Right ventricle myocardium superior (tissue), 1 donor: ENCODE results near the gene AK4. TPM values are rescaled to one million over a fixed set of nuclear protein-coding genes. Genes with fewer than 3 reads are reported as not detected.
A peak's percentile ranks its signal among the peaks of the same experiment; 100 is the strongest.

Experiments used
- ATAC-seq: fragments of 200-7000 bp; cut with Tn5 transposase; one replicate; pipeline ENCODE4 v1.9.1; 2020; ENCODE audit warnings: mild to moderate bottlenecking; ENCODE audit not compliant: poor library complexity
- DNase-seq: peaks from one replicate; pipeline ENCODE4 v3.0.0-alpha.2; 2020
- intact Hi-C: fragments of 100-400 bp; cut with DNase I; formaldehyde crosslinking; loops from one replicate; pipeline ENCODE4 v1.11.2; 2022
- total RNA-seq: library from RNA; stranded (reverse); fragmentation: NEBNext Ultra II Directional; extraction: Animal tissue kit (Norgen Biotek cat#: 25700); gene quantifications from one replicate; pipeline ENCODE4 v1.2.1, GENCODE V29; 2021
- donor health status: DM: no; HTN: yes; CAD: no; lungs with severe emphysema.

Gene AK4
- total RNA-seq, 1 donor from 2014 or later, result 147 TPM

DNA sequence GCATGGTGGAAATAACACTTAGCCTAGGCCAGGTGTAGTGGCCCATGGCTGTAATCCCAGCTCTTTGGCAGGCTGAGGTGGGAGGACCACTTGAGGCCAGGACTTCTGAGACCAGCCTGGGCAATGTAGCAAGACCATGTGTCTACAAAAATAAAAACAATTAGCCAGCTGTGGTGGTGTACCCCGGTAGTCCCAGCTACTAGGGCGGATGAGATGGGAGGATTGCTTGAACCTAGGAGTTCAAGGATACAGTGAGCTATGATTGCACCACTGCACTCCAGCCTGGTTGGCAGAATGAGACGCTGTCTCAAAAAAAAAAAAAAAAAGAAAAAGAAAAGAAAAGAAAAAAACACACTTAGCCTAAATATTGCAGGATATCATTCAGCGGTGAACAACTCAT, 20.9 kb downstream of the AK4 start:
- no peak for DNase-seq
- no peak for ATAC-seq
- intact Hi-C loops, result no loop called here

DNA sequence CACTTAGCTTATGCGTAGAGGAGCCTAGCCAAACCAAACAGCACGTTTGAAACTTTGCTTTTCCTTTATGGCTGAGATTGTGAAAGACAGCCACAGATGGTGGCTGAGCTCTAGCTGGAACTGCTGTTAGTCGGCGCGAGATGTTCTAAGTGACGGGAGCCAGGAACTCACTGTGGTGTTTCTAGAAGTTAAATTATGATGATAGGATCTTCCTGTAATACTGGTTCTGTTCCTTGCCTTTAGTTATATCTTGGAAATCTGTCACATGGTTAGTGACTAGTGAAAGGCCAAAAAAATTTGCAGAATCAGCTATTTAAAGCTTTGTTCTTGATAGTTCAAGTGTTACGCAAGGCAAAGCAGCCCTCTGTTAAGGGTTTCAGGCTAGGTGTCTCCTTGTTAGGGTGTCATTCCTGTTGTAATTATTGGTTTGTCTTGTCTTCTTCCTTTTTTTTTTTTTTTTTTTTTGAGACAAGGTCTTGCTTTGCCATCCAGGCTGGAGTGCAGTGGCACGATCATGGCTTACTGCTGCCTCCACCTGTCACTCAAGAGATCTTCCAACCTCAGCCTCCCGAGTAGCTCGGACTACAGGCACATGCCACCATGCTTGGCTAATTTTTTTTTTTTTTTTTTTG, 22.6 kb downstream of the AK4 start:
- intact Hi-C loops, result no loop called here
- DNase-seq, result peak; percentile 58
- ATAC-seq, result peak; percentile 42

DNA sequence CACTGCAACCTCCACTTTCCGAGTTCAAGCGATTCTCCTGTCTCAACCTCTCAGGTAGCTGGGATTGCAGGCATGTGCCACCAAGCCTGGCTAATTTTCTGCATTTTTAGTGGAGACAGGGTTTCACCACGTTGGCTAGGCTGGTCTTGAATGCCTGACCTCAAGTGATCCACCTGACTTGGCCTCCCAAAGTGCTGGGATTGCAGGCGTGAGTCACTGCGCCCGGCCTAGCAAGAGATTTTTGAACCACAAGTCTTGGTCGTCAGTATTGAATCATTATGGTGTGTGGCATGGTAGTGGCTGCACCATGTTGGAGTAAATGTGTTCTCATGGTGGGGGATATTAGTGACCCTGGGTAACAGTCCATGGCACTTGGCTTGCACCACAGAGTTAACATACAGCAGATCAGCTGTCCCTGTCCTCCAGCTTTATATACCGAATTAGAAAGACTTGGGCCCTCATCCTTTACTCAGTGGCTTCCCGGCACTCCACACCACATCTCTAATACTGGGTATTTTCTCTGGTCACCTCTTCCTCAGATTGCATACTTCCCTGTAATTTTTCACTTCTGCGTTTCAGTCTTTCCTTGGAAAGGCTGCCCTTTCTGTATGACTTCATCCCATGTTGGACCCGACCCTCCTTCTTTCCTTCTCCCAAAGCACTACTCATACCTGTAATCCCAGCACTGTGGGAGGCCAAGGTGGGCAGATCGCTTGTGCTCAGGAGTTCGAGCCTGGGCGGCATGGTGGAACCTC, 25.1 kb downstream of the AK4 start:
- DNase-seq (no peak), ATAC-seq (no peak)
- intact Hi-C loops, result no loop called here

DNA sequence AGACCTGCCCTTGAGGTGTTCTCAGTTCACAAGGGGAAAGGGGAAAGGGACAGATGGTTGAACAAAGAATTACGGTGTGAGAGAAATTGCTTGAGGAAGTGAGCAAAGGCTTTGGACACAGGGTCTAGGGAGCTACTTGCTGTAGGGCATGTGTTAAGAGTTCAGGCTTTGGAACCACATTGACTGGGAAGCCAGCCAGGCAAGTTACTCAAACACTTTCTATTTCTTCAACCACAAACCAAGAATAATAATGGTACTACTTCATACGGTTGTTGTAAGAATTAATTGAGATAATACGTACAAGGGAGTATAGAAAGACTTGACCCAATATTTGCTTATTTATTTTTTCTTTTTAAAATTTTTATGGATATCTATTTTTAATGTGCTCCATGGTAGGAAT, 26.6 kb downstream of the AK4 start:
- intact Hi-C loops, result no loop called here
- peak; percentile 64 for DNase-seq

DNA sequence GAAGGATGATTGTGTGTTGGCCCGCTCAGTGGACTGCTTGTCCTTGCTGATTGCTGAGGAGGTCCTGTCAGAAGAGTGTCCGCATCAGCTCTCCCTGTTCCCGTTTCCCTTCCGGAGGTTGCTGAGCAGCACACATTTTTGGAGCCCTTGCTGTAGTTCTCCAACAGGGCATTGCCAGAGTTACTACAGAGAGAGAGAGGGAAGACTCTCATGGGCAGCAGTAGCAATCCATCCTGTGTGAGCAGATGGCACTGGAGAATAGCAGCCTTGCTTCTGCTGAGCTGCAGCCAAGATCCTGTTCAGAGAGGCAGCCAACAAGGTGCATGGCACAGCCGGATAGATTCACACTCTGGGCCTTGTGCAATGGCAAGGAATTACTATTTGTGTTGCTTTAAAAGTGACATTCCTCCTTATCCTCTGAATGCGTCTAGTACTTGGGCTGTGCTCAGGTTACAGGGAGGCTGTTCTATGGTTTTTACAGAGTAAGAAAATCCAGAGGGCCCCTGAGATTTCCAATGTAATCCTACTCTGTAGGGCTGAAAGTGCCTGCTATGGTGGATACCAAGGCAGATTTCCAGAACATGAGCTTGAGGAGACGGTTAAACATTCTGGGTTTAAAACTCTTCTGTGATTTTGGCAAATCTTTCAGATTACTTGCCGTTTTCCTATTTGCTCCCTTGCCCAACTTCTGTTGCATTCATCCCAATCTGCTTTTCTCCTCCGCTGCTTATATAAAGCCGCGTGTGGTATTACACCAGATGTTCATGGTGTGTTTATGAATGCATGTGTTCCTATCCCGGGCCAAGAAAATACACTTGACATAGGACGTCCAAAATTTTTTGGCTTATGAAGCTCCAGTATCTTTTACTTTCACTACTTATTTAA, 27.4 kb downstream of the AK4 start:
- peak; percentile 64 for DNase-seq
- ATAC-seq, result peak; percentile 85
- intact Hi-C loops, result no loop called here

More for the DNA sequence above, 26.6 kb downstream of the AK4 start:
- peak; percentile 52 for ATAC-seq

GRCh38 chr1:65176056-65176450, 28.1 kb downstream of the AK4 start:
- peak; percentile 74 for ATAC-seq
- DNase-seq, result no peak
- intact Hi-C loops, result no loop called here

DNA sequence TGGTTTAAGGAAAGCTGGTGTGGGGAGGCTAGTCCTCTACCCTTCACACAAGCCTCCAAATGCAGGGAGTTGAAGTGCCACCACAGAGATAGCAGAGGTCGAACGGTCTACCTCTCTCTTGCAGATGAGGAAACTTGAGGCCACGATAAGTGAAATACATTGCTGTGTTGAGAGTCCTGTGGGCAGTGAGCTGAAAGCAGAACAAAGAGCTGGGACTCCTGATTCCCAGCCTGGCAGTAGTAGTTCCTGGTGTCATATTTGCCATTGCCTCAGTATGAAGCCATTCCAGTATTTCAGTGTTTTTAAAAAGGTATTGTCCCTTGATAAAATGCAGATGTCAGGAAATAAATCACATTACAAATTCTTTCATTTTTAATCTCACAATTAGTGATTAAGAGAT, 28.6 kb downstream of the AK4 start:
- DNase-seq, result no peak
- no peak for ATAC-seq
- intact Hi-C loops, result no loop called here

GRCh38 chr1:65177457-65177856, 29.5 kb downstream of the AK4 start:
- DNase-seq (no peak), ATAC-seq (no peak)
- intact Hi-C loops, result no loop called here

DNA sequence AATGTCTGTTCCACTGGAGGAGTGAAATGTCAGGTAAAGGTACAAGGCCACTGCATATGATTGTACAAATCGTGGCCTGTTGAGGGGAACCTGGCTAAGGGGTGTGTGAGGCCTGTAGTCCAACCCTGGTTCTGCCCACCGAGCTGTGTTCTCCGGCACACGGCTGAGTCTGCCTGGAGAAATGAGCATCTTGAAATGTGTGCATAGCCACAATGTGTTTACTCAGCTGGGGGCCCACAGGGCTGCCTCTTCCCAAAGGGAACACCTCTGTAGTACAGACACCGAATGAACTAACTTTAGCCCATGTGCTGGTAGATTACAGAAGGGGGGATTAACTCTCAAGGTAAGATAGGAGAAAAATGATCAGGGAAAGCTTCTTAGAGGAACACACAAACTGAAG, 30.2 kb downstream of the AK4 start:
- intact Hi-C loops, result no loop called here
- no peak for ATAC-seq
- no peak for DNase-seq

- intact Hi-C loops, result no loop called here
- no peak for ATAC-seq
- no peak for DNase-seq
Observed at GRCh38 chr1:65179148-65179547, 31.1 kb downstream of the AK4 start.

GRCh38 chr1:65180977-65181376, 33.0 kb downstream of the AK4 start:
- no peak for DNase-seq
- intact Hi-C loops, result no loop called here
- no peak for ATAC-seq

DNA sequence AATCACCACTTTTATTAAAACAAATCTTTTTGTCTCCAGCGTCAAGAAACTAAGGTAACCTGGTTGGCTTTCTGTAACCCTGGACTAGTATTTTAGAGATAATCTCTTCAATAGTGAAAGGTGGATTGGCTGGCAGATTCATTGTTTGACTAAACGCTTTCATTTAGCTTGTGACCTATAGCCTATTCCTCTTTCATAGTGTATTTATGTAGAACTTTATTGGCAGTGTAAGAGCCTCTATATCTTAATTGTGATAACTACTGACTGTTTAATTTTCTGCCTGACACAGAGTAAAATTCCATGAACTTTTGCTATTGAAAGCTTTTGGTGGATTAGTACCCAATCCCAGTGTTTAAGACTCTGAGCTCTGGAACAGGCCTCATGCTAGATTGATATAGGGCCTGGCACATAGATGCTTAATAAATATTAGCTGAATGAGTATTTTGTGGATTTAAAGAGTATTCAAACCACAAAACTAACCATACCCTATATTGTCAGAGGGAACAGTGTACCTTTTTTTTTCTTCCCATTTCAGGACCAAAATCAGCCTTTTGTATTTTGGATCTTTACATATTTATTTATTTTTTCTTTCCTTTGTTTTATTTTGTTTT, 34.8 kb downstream of the AK4 start:
- no peak for ATAC-seq
- intact Hi-C loops, result no loop called here

DNA sequence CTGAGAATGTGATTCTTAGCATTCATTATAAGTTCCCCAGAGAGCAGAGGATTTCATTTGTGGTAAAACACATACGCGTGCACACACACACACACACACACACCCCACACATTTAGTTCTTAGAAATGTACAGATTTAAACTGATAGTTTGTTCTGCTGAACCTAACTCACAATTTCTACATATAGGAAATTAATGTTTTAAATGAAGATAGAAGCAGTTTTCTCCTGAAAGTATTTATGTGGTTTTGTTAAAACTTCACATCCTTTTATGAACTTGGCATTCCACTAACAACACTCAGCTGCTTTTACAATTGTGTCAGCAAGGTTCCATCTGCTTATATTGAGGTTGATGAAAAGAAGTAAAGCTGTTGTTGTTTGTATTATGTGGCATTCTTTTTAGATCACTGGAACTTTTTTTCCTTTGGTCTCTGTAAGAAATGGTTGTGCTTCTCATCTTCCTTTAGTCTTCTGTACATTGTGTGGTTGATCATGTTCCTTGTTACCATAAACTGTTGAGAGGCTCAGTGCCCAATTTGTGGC, 41.6 kb downstream of the AK4 start:
- no peak for DNase-seq
- ATAC-seq, result no peak
- intact Hi-C loops, result no loop called here

More for the DNA sequence above, 34.8 kb downstream of the AK4 start:
- no peak for DNase-seq

GRCh38 chr1:65190229-65190628, 42.2 kb downstream of the AK4 start:
- ATAC-seq, result no peak
- DNase-seq, result no peak
- intact Hi-C loops, result no loop called here

GRCh38 chr1:65193129-65193695, 45.2 kb downstream of the AK4 start:
- intact Hi-C loops, result no loop called here
- DNase-seq (no peak), ATAC-seq (no peak)

- intact Hi-C loops, result no loop called here
- peak; percentile 74 for ATAC-seq
- DNase-seq, result no peak
Observed at GRCh38 chr1:65195495-65196417, 47.8 kb downstream of the AK4 start.

- no peak for DNase-seq
- ATAC-seq, result no peak
- intact Hi-C loops, result no loop called here
Observed at GRCh38 chr1:65196926-65197325, 48.9 kb downstream of the AK4 start.

DNA sequence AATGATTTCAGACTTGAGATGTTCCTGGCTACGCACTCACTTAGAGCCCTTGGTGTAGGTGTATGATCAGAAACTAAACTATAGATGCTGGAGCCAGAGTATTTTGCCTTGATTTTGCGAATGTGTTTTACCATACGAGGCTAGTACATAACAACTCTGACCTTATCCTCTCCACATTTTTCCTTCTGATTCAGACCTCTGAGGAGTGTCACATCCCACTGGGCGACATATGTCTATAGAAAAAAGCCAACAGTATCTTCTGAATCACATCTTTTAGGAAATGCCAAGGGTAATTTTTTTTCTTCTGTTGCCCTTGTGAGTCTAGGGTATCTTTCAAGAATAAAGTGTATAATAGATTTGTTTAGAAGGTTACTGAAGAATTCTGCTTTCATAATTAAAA, 49.6 kb downstream of the AK4 start:
- ATAC-seq (no peak), DNase-seq (no peak)
- intact Hi-C loops, result no loop called here
